ENCODE data around the gene PDS5A.
"Not testable (repeated sequence)": the region's sequence is repeated elsewhere in the genome, so short reads cannot be mapped to it uniquely, and the experiment has no call there.

PDS5A gene

DNA sequence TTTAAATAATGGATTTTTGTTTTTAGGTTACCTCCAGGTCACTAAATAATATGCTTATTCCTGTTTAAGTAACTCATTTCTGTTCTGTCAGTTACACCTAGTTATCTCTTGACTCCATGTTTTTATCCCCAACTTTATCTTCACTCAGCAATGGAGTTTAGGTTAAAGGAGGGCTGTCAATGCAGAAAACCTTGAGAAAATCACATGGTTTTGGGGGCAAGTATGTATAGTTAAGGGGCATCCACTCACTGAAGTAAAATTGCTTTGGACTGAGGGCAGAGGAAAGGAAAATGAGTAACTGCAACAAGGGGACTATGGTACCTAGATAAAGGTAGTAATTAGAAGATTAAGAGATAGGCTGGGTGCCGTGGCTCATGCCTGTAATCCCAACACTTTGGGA lies 192.6 kb downstream of the PDS5A start:
- Histone ChIP-seq H4K20me1 (ENCODE audit: insufficient read depth, low read length) (no peaks in the 10 kb centered on the region), H3K9me3 (replicated peaks; ENCODE audit: insufficient read depth, low read length) (no peaks in the 10 kb centered on the region), H3K79me2 (ENCODE audit: low read length) (no peaks in the 10 kb centered on the region), H3K4me2 (ENCODE audit: low read depth, low read length) (no peak overlapping the region), H3K27me3 (replicated peaks; ENCODE audit: insufficient read depth, low read length) (no peaks in the 10 kb centered on the region), H2AFZ (ENCODE audit: low read length) (no peak overlapping the region), H3K9ac (ENCODE audit: low read length) (no peak overlapping the region), H3K9me2 (replicated peaks; ENCODE audit: insufficient read depth, low read length) (no peaks in the 10 kb centered on the region), H3K4me1 (ENCODE audit: low read length) (no peaks in the 10 kb centered on the region), H3K27ac (ENCODE audit: low read length) (no peak overlapping the region), H3K4me3 (ENCODE audit: low read length) (no peak overlapping the region), H3F3A (ENCODE audit: insufficient read depth, low read length) (no peaks in the 10 kb centered on the region), H3K36me3 (replicated peaks; ENCODE audit: insufficient read depth, low read length) (no peaks in the 10 kb centered on the region)
- DNase-seq = no peak
- TF ChIP-seq EZH2 (optimal IDR thresholded peaks at IDR 0.05; ENCODE audit: low read depth, low read length) (no peak), EZH2phosphoT487 (IDR thresholded peaks at IDR 0.05; ENCODE audit: low read length) (no peak)
- TF ChIP-seq, protein P1, sequence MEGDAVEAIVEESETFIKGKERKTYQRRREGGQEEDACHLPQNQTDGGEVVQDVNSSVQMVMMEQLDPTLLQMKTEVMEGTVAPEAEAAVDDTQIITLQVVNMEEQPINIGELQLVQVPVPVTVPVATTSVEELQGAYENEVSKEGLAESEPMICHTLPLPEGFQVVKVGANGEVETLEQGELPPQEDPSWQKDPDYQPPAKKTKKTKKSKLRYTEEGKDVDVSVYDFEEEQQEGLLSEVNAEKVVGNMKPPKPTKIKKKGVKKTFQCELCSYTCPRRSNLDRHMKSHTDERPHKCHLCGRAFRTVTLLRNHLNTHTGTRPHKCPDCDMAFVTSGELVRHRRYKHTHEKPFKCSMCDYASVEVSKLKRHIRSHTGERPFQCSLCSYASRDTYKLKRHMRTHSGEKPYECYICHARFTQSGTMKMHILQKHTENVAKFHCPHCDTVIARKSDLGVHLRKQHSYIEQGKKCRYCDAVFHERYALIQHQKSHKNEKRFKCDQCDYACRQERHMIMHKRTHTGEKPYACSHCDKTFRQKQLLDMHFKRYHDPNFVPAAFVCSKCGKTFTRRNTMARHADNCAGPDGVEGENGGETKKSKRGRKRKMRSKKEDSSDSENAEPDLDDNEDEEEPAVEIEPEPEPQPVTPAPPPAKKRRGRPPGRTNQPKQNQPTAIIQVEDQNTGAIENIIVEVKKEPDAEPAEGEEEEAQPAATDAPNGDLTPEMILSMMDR (IDR thresholded peaks at IDR 0.05; ENCODE audit: low read length) = no peak

DNA sequence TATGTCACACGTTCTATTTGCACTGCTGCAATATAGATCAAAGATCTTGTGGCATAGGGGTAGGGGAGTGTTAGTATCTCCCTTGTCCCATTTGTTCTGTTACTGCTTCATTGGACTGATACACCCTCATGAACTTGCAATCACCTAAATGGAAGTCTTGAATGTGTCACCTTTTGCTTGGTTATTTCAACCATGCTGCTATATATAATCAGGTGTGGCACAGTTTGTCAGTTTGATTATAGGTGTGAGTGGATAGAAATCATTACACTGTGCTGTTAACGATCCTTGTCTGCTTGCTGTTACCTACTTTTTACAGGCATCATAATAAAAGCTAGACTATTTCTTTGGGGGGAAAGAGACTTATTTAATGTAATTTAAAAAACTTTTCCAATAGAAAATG lies 195.7 kb downstream of the PDS5A start:
- H3K79me2 ChIP-seq (ENCODE audit: low read length); H3K27ac ChIP-seq (ENCODE audit: low read length); DNase-seq; H2AFZ ChIP-seq (ENCODE audit: low read length); H3K4me3 ChIP-seq (ENCODE audit: low read length); H3F3A ChIP-seq (ENCODE audit: insufficient read depth, low read length); H3K27me3 ChIP-seq (replicated peaks; ENCODE audit: insufficient read depth, low read length); H3K4me1 ChIP-seq (ENCODE audit: low read length); H3K4me2 ChIP-seq (ENCODE audit: low read depth, low read length); H4K20me1 ChIP-seq (ENCODE audit: insufficient read depth, low read length); H3K36me3 ChIP-seq (replicated peaks; ENCODE audit: insufficient read depth, low read length); H3K9ac ChIP-seq (ENCODE audit: low read length); H3K9me3 ChIP-seq (replicated peaks; ENCODE audit: insufficient read depth, low read length); H3K9me2 ChIP-seq (replicated peaks; ENCODE audit: insufficient read depth, low read length): not testable (repeated sequence)

Measured in MM.1S (cell line).